Heart left ventricle (tissue), 16 donors: ENCODE measurements around the gene ODC1. TPM values are rescaled to one million over a fixed set of nuclear protein-coding genes. Genes with fewer than 3 reads are reported as not detected.

Experiments used
- ATAC-seq, 4 donors: fragments of 200-7000 bp; cut with Tn5 transposase; one replicate each; pipeline ENCODE4 v1.9.1; 2020 to 2022; ENCODE audit warnings: moderate library complexity in 4 of 4, mild to moderate bottlenecking in 3 of 4, moderate number of reproducible peaks in 1 of 4
- DNase-seq, 5 donors: peaks; one replicate each; pipeline ENCODE4 v3.0.0-alpha.2; 2020
- H3K27ac ChIP-seq, 12 donors: fragments of 200-600 bp; sonication (generic) in 4 of 12; one replicate each; pipeline versions ENCODE4 v1.5.0 to v1.8.0; 2016 to 2022; ENCODE audit warnings: mild to moderate bottlenecking in 2 of 12
- H3K27me3 ChIP-seq, 9 donors: fragments of 200-600 bp; sonication (generic) in 2 of 9; one replicate each; pipeline versions ENCODE4 v1.5.1 to v1.8.0; 2016 to 2022; ENCODE audit warnings: mild to moderate bottlenecking in 3 of 9
- H3K36me3 ChIP-seq, 9 donors: fragments of 200-600 bp; sonication (generic) in 2 of 9; one replicate each; pipeline versions ENCODE4 v1.5.0 to v1.8.0; 2018 to 2022; ENCODE audit warnings: mild to moderate bottlenecking in 2 of 9
- H3K4me1 ChIP-seq, 12 donors: fragments of 200-600 bp; sonication (generic) in 4 of 12; one replicate each; pipeline versions ENCODE4 v1.5.0 to v1.8.0; 2016 to 2022; ENCODE audit warnings: mild to moderate bottlenecking in 3 of 12
- H3K4me3 ChIP-seq, 12 donors: fragments of 200-600 bp; sonication (generic) in 4 of 12; one replicate each; pipeline versions ENCODE4 v1.5.0 to v1.8.0; 2017 to 2022; ENCODE audit warnings: mild to moderate bottlenecking in 9 of 12, moderate library complexity in 4 of 12
- H3K9me3 ChIP-seq, 12 donors: fragments of 200-600 bp; sonication (generic) in 4 of 12; one replicate each; pipeline versions ENCODE4 v1.5.0 to v1.8.0; 2016 to 2022; ENCODE audit warnings: mild to moderate bottlenecking in 1 of 12
- POLR2A ChIP-seq, 2 donors: fragments of 450-650 bp; IDR thresholded peaks; one replicate each; pipeline ENCODE4 v1.6.1; 2017; ENCODE audit warnings: antibody characterized with exemption in 2 of 2, mild to moderate bottlenecking in 2 of 2, moderate library complexity in 2 of 2
- WGBS, 4 donors: extraction: QIAGEN DNeasy Blood & Tissue Kit in 2 of 4; methylation state at CpG; one replicate each; pipeline versions ENCODE4 v1.1.5 to v1.1.7; 2013 to 2018; 5-methylcytosine and 5-hydroxymethylcytosine counted together
- intact Hi-C, 10 donors: fragments of 100-400 bp; cut with DNase I; formaldehyde crosslinking; loops; one replicate each; pipeline versions ENCODE4 v1.11.1 to v1.14.2; 2022
- polyA plus RNA-seq, 2 donors: library from polyadenylated mRNA; stranded (reverse); fragments of 200-250 nt; gene quantifications; one replicate each; pipeline ENCODE4 v1.2.3, GENCODE V29; 2013
- total RNA-seq, 9 donors: library from RNA; depleted of rRNA in 2 of 9; stranded (reverse); fragments of >200 nt in 2 of 9; fragmentation: NEBNext Ultra II Directional in 3 of 9; extraction: Animal tissue kit (Norgen Biotek cat#: 25700) in 3 of 9; gene quantifications; one replicate each; pipeline versions ENCODE4 v1.1.0 to v1.2.4, GENCODE V29; 2016 to 2023
- TF ChIP-seq, protein P1 (sequence below), 12 donors: fragments of 200-600 bp; sonication (generic) in 4 of 12; IDR thresholded peaks; one replicate each; pipeline versions ENCODE4 v1.5.0 to v1.8.0; 2018 to 2022; ENCODE audit warnings: antibody characterized with exemption in 12 of 12, mild to moderate bottlenecking in 5 of 12
- donor health status: ischemic (EF 13 %, LVEDD 7.1; RV severe dilation, severe dysfunction).
- donor health status: healthy with polysubstance abuse.
- donor health status: DM: no; HTN: yes; CAD: no.
- donor health status: DM: no; HTN: no; CAD: no.
- donor health status: ischemic (EF 25% LVEDD 6.9; RV normal size, moderate dysfunction).
- donor health status: ischemic (EF 25% LVEDD 5.7; RV mildly dilated, moderate dysfunction).
- donor health status: healthy.
- donor health status: DM: yes; HTN: yes; CAD: no.
- donor health status: ischemic (EF 35%, LVEDD 5.7; RV mildly dilated, moderate dysfunction).
- donor health status: nonischemic (EF 11% LVEDD 7.7; RV severe dilation, severe dysfunction).
- donor health status: DM: yes; HTN: yes; CAD: no.
- donor health status: PGD.
- donor health status: ischemic (EF 29% LVEDD 5.4; RV normal size, mild dysfunction).
- donor health status: nonischemic (EF 23%, LVEDD 6.1; RV moderate dilation, normal function).

Gene ODC1
- total and polyA plus RNA-seq, 11 donors: 6.1 to 103 (median 48.2) TPM

DNA sequence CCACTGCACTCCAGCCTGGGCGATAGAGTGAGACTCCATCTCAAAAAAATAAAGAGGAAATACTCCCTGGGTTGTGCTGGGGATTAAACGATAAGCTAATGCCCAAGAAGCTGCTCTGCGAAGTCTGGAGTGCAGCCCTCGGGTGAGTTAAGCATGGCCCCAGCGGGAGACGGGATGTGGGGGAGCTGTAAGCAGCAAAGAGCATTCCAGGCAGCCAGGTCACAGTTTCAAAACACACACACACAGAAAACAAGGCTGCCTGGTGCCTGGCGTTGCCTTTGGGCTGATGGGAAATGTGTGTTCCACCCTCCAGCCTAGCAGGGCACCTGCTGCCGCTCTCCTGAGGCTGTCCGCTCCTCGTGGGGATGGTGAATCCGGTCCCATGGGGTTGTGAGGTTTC lies 24.1 kb downstream of the ODC1 start:
- H3K4me1 ChIP-seq: no peaks in the 10 kb centered on the region
- 83 to 92% (median 90%) methylated on average over 11 of the region's 11 CpGs for WGBS, 4 donors
- TF ChIP-seq, protein P1, sequence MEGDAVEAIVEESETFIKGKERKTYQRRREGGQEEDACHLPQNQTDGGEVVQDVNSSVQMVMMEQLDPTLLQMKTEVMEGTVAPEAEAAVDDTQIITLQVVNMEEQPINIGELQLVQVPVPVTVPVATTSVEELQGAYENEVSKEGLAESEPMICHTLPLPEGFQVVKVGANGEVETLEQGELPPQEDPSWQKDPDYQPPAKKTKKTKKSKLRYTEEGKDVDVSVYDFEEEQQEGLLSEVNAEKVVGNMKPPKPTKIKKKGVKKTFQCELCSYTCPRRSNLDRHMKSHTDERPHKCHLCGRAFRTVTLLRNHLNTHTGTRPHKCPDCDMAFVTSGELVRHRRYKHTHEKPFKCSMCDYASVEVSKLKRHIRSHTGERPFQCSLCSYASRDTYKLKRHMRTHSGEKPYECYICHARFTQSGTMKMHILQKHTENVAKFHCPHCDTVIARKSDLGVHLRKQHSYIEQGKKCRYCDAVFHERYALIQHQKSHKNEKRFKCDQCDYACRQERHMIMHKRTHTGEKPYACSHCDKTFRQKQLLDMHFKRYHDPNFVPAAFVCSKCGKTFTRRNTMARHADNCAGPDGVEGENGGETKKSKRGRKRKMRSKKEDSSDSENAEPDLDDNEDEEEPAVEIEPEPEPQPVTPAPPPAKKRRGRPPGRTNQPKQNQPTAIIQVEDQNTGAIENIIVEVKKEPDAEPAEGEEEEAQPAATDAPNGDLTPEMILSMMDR (IDR thresholded peaks at IDR 0.05): no peak
- TF ChIP-seq POLR2A (IDR thresholded peaks at IDR 0.05): no peak
- no peaks in the 10 kb centered on the region for H3K27me3 ChIP-seq
- no peak for ATAC-seq
- no peak overlapping the region for H3K27ac ChIP-seq
- H3K9me3 ChIP-seq: no peaks in the 10 kb centered on the region
- peaks cover 0 to 61% (median 37%) of the 10 kb centered on the region in 9 donors for H3K36me3 ChIP-seq
- intact Hi-C loops: no loop called here
- H3K4me3 ChIP-seq: no peak overlapping the region
- DNase-seq: peak in 1 of 5 donors; percentile 30

DNA sequence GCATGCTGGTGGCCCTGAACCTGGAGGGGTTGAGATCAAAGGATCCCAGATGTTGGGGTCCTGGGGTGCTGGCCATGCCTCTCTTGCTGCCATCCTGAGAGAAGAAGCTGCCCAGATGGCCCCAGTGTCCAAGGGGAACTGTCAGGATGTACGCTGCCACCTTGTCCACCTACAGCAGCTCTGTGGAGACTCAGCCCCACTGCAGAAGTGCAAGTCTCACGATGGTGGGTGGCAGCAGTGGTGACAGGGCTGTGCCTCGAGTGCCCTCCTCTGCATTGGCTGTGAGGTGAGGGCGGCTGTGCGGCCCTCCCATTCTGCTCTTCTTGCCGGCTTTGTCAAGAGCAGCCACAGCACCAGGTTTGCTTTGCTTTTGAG lies 24.7 kb downstream of the ODC1 start:
- intact Hi-C loops: no loop called here
- DNase-seq (peak in 1 of 5 donors; percentile 23), ATAC-seq (no peak)
- H3K9me3 ChIP-seq: no peaks in the 10 kb centered on the region
- no peaks in the 10 kb centered on the region for H3K27me3 ChIP-seq
- 80 to 100% (median 86%) methylated on average over 5 to 6 of the region's 6 CpGs for WGBS, 4 donors
- no peak overlapping the region for H3K27ac ChIP-seq
- TF ChIP-seq, protein P1 (IDR thresholded peaks at IDR 0.05): no peak
- no peak for TF ChIP-seq POLR2A (IDR thresholded peaks at IDR 0.05)
- no peaks in the 10 kb centered on the region for H3K4me1 ChIP-seq
- H3K36me3 ChIP-seq: peaks cover 0 to 61% (median 37%) of the 10 kb centered on the region in 9 donors
- H3K4me3 ChIP-seq: no peak overlapping the region

DNA sequence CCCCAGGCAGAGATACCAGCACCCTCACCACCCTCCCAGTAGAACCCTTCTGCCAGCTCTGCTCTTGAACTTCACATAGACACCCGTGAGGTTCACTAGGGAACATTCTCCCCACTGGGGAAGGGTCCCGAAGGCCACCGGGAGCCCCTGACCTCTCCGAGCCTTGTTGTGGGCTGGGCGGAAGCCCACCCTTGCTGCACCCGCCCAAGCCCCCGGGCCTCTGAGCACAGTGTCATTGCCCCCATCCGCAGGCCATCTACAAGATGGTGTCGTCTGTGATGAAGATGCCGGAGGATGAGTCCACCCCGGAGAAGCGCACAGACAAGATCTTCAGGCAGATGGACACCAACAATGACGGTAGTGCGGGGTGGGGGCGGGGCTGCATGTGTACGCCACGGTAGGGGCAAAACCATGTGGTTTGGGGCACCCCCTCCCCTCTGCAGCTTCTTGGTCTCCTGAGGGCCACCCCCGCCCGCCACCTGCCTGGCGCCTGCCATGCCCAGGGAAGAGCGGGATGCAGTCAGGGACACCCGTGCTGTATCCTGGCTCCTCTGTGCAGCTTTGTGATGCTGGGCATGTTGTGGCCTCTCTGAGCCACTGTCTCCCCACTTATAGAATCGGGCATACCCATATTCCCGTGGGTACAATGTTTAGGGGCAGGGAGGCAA lies 25.3 kb downstream of the ODC1 start:
- no peaks in the 10 kb centered on the region for H3K27me3 ChIP-seq
- ATAC-seq (no peak), DNase-seq (peak in 1 of 5 donors; percentile 52)
- peaks cover 0 to 61% (median 37%) of the 10 kb centered on the region in 9 donors for H3K36me3 ChIP-seq
- no peaks in the 10 kb centered on the region for H3K4me1 ChIP-seq
- 95 to 96% (median 96%) methylated on average over 11 to 24 of the region's 24 CpGs for WGBS, 4 donors
- no peak overlapping the region for H3K27ac ChIP-seq
- intact Hi-C loops: no loop called here
- H3K9me3 ChIP-seq: no peaks in the 10 kb centered on the region
- no peak for TF ChIP-seq POLR2A (IDR thresholded peaks at IDR 0.05)
- TF ChIP-seq, protein P1 (IDR thresholded peaks at IDR 0.05): no peak
- H3K4me3 ChIP-seq: no peak overlapping the region

DNA sequence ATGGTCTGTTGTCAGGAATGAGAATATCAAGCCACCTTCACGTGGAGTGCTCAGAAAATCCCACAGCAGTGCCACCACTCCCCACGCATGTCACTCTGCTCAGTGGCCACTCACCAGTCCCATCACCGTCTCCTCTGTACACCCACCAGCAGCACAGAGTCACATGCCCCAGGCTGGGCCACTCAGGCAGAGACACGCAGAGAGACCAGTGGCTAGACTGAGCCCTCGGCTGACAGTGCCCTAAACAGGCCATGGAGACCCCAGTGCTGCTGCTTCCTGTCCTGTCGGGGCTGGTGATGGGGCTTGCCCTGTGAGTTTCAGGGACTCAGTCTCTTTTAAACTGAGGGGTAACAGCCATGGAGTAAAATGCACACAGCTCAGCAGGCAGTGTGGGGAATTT lies 25.9 kb downstream of the ODC1 start:
- Histone ChIP-seq H3K9me3 (no peaks in the 10 kb centered on the region), H3K4me1 (no peaks in the 10 kb centered on the region), H3K4me3 (no peak overlapping the region), H3K27me3 (no peaks in the 10 kb centered on the region), H3K27ac (no peak overlapping the region), H3K36me3 (peaks cover 0 to 59% (median 34%) of the 10 kb centered on the region in 9 donors)
- DNase-seq (peak in 1 of 5 donors; percentile 33), ATAC-seq (no peak)
- WGBS, 4 donors: 71 to 96% (median 84%) methylated on average over 3 to 6 of the region's 6 CpGs
- intact Hi-C loops: no loop called here
- no peak for TF ChIP-seq POLR2A (IDR thresholded peaks at IDR 0.05)
- TF ChIP-seq, protein P1 (IDR thresholded peaks at IDR 0.05): no peak
